ENCODE measurements around the gene PTPN14.
A peak's percentile ranks its signal among the peaks of the same experiment; 100 is the strongest.
"Not testable (repeated sequence)": the region's sequence is repeated elsewhere in the genome, so short reads cannot be mapped to it uniquely, and the experiment has no call there.

PTPN14 gene

DNA sequence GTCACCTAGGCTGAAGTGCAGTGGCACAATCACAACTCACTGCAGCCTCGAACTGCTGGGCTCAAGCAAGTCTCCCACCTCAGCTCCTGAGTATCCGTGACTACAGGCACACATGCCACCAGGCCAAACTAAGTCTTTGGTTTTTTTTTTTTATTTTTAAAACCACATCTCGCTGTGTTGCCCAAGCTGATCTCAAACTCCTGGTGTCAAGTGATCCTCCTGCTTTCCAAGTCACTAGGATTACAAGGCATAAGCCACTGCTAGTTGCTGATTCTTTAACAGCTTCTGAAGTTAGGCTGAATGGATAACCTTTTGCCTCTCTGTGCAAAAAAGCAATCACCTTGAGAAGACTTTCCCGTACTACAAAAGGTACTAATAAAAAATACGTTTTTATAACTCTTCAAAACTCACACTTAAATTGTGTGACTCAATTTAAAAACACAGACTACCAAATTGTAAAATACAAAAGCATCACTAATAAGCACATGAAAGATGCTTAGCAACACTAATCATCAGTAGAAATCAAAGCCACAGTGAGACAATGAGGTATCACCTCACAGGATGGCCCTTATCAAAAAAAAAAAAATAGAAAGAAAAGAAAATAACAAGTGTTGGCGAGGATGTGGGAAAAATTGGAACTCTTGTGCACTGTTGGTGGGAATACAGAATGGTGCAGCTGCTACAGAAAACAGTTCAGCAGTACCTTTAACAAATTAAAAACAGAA is 40.3 kb downstream of the PTPN14 start:
- no peaks in the 10 kb centered on the region for H3K27me3 ChIP-seq (replicated peaks; ENCODE audit: insufficient read depth, low read length)
- H3K27ac ChIP-seq (ENCODE audit: low read length) = no peak overlapping the region
- TF ChIP-seq CTCF (IDR thresholded peaks at IDR 0.05; ENCODE audit: low read length) (no peak), EZH2 (optimal IDR thresholded peaks at IDR 0.05; ENCODE audit: low read depth, low read length) (no peak), EZH2phosphoT487 (IDR thresholded peaks at IDR 0.05; ENCODE audit: low read length) (no peak)
- H2AFZ ChIP-seq (ENCODE audit: low read length) = no peak overlapping the region
- H3K4me3 ChIP-seq (ENCODE audit: low read length) = no peak overlapping the region
- H3K9ac ChIP-seq (ENCODE audit: low read length) = no peak overlapping the region
- no peak overlapping the region for H3K4me2 ChIP-seq (ENCODE audit: low read depth, low read length)
- no peak for DNase-seq
- H3K79me2 ChIP-seq (ENCODE audit: low read length) = no peaks in the 10 kb centered on the region
- no peaks in the 10 kb centered on the region for H3K36me3 ChIP-seq (replicated peaks; ENCODE audit: insufficient read depth, low read length)
- H3K9me2 ChIP-seq (replicated peaks; ENCODE audit: insufficient read depth, low read length) = no peaks in the 10 kb centered on the region
- H3K4me1 ChIP-seq (ENCODE audit: low read length) = no peaks in the 10 kb centered on the region
- no peaks in the 10 kb centered on the region for H3F3A ChIP-seq (ENCODE audit: insufficient read depth, low read length)
- H3K9me3 ChIP-seq (replicated peaks; ENCODE audit: insufficient read depth, low read length) = no peaks in the 10 kb centered on the region
- H4K20me1 ChIP-seq (ENCODE audit: insufficient read depth, low read length) = no peaks in the 10 kb centered on the region

DNA sequence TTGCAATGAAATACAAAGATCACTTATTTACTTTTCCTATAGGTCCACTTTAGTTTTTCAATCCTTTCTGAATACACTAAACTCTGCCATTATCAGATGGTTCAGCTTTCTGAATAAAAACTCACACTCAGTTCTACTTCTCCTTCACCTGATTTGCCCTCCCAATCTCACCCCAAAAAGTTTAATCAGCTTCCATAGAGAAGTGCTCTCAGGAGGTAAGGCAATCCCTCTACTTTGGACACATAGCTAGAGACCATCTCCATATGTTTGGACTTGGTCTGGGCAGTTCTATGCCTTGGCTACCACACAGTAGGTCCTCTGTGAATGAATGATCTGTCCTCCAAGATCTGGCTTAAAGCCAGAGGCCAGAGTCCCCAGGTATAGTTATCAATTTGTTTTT is 40.9 kb downstream of the PTPN14 start:
- Histone ChIP-seq H3K9me2 (replicated peaks; ENCODE audit: insufficient read depth, low read length) (no peaks in the 10 kb centered on the region), H3K79me2 (ENCODE audit: low read length) (no peaks in the 10 kb centered on the region), H3F3A (ENCODE audit: insufficient read depth, low read length) (no peaks in the 10 kb centered on the region), H3K27ac (ENCODE audit: low read length) (no peak overlapping the region), H3K4me3 (ENCODE audit: low read length) (no peak overlapping the region), H3K9me3 (replicated peaks; ENCODE audit: insufficient read depth, low read length) (no peaks in the 10 kb centered on the region), H3K27me3 (replicated peaks; ENCODE audit: insufficient read depth, low read length) (no peaks in the 10 kb centered on the region), H3K4me2 (ENCODE audit: low read depth, low read length) (no peak overlapping the region), H2AFZ (ENCODE audit: low read length) (no peak overlapping the region), H3K36me3 (replicated peaks; ENCODE audit: insufficient read depth, low read length) (no peaks in the 10 kb centered on the region), H3K4me1 (ENCODE audit: low read length) (no peaks in the 10 kb centered on the region), H4K20me1 (ENCODE audit: insufficient read depth, low read length) (no peaks in the 10 kb centered on the region), H3K9ac (ENCODE audit: low read length) (no peak overlapping the region)
- no peak for DNase-seq
- TF ChIP-seq CTCF (IDR thresholded peaks at IDR 0.05; ENCODE audit: low read length) (no peak), EZH2 (optimal IDR thresholded peaks at IDR 0.05; ENCODE audit: low read depth, low read length) (no peak), EZH2phosphoT487 (IDR thresholded peaks at IDR 0.05; ENCODE audit: low read length) (no peak)

DNA sequence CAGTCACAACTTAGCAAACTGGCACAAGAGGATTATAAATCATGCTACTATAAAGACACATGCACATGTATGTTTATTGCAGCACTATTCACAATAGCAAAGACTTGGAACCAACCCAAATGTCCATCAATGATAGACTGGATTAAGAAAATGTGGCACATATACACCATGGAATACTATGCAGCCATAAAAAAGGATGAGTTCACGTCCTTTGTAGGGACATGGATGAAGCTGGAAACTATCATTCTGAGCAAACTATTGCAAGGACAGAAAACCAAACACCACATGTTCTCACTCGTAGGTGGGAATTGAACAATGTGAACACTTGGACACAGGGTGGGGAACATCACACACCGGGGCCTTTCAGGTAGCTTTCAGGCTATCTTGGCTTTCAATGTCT is 41.8 kb downstream of the PTPN14 start:
- H3K4me1 ChIP-seq (ENCODE audit: low read length); H2AFZ ChIP-seq (ENCODE audit: low read length): not testable (repeated sequence)

DNA sequence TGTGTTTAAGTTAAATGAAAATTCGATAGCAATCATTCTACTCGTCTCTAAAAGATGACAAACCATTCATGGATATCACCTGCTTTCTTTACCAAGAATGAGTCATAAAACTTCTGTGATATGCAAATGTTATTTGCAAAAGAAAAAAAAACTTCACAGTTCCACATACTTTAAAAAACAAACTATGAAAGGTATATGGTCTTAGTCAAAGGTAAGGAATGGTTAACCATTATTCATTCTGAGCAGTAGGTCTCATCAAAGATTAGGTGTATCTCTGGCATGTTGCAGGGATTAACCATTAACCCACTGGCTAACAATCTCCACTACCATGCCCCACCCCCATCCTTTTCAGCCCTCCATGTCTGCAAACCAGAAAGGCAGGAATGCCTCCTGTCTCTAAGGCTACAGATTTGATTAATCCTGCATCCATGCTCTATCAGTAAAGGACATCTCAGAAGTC is 44.4 kb downstream of the PTPN14 start:
- Histone ChIP-seq H3K9me2 (replicated peaks; ENCODE audit: insufficient read depth, low read length) (no peaks in the 10 kb centered on the region), H3F3A (ENCODE audit: insufficient read depth, low read length) (no peaks in the 10 kb centered on the region), H3K4me2 (ENCODE audit: low read depth, low read length) (0 out of 2 replicates have a peak overlapping the region, but pooled peaks have one; percentile 7), H3K27me3 (replicated peaks; ENCODE audit: insufficient read depth, low read length) (no peaks in the 10 kb centered on the region), H3K79me2 (ENCODE audit: low read length) (no peaks in the 10 kb centered on the region), H3K36me3 (replicated peaks; ENCODE audit: insufficient read depth, low read length) (no peaks in the 10 kb centered on the region), H3K9me3 (replicated peaks; ENCODE audit: insufficient read depth, low read length) (no peaks in the 10 kb centered on the region), H3K27ac (ENCODE audit: low read length) (no peak overlapping the region), H2AFZ (ENCODE audit: low read length) (no peak overlapping the region), H3K9ac (ENCODE audit: low read length) (no peak overlapping the region), H3K4me3 (ENCODE audit: low read length) (no peak overlapping the region), H3K4me1 (ENCODE audit: low read length) (no peaks in the 10 kb centered on the region), H4K20me1 (ENCODE audit: insufficient read depth, low read length) (no peaks in the 10 kb centered on the region)
- no peak for DNase-seq
- TF ChIP-seq EZH2 (optimal IDR thresholded peaks at IDR 0.05; ENCODE audit: low read depth, low read length) = no peak
- TF ChIP-seq EZH2phosphoT487 (IDR thresholded peaks at IDR 0.05; ENCODE audit: low read length) = no peak
- no peak for TF ChIP-seq CTCF (IDR thresholded peaks at IDR 0.05; ENCODE audit: low read length)

More for the DNA sequence above, 41.8 kb downstream of the PTPN14 start:
- H3K27ac ChIP-seq (ENCODE audit: low read length); H3K27me3 ChIP-seq (replicated peaks; ENCODE audit: insufficient read depth, low read length); H3K36me3 ChIP-seq (replicated peaks; ENCODE audit: insufficient read depth, low read length); H3K9ac ChIP-seq (ENCODE audit: low read length); H3K9me2 ChIP-seq (replicated peaks; ENCODE audit: insufficient read depth, low read length); H3K79me2 ChIP-seq (ENCODE audit: low read length); DNase-seq; H4K20me1 ChIP-seq (ENCODE audit: insufficient read depth, low read length); H3F3A ChIP-seq (ENCODE audit: insufficient read depth, low read length); H3K4me2 ChIP-seq (ENCODE audit: low read depth, low read length); H3K4me3 ChIP-seq (ENCODE audit: low read length); H3K9me3 ChIP-seq (replicated peaks; ENCODE audit: insufficient read depth, low read length): not testable (repeated sequence)
